Smooth muscle cell of the brain vasculature (primary cell): Measurements from ENCODE around the gene NRL.

ENCODE experiments used
- DNase-seq: peaks from one replicate; pipeline ENCODE4 v3.0.0-alpha.2; 2012; ENCODE audit warnings: low read depth, low spot score

Gene NRL

GRCh38 chr14:24144451-24144850, 29.7 kb upstream of the NRL start:
- no peak for DNase-seq

DNA sequence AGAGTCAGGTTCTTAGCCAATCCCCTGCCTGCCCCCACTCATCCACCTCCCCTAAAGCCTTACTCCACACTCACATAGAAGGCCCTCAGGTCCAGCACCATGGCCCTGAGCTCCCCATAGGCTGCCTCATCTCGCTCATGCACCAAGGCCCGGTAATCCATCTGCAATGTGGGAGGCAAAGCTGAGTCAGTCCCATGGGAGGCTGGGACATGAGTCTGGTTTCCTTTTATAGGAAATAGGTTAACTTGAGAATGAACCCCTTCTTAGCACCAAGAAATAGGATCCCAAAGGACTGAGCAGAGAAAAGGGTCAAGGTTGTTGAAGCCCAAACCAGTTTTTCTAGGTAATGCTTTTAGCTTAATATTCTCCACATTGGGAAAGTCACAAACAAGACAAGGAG, 28.8 kb upstream of the NRL start:
- no peak for DNase-seq

- DNase-seq, result peak; percentile 98
Observed at GRCh38 chr14:24141097-24141880, 26.5 kb upstream of the NRL start, which contains the start of gene EMC9. EMC9 (minus strand) TSS chr14:24141591; CDS start chr14:24141304, 287 bp downstream.

DNA sequence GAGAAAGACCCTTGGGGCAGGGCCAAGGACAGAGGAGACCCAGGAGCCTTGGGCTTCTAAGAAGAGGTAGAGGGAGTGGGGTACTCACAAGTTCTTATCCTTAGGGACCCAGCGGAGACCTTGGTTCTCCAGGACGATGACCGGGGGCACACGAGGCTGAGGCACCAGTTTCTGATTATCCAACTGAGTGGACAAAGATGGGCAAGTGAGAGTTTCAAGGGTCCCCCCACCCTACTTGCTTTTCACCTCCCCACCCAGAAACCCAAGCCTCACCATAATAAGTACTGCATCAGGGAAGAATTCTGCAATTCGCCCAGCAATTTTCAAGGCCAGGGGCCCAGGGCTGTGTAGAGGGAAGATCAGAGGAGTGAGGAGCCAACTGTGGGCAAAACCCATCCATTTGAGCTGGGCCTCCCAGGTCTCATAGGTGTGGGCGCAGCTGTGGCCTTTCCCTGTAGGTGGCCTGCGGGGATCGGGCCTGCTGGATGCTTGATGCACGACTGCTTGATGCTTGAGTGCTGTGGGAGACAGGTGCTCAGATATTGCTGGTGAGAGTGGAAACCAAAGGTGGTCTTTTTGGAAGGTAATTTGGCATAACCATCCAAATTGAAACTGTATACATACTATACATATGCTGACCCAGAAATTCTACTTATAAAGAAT, 24.7 kb upstream of the NRL start:
- no peak for DNase-seq

DNA sequence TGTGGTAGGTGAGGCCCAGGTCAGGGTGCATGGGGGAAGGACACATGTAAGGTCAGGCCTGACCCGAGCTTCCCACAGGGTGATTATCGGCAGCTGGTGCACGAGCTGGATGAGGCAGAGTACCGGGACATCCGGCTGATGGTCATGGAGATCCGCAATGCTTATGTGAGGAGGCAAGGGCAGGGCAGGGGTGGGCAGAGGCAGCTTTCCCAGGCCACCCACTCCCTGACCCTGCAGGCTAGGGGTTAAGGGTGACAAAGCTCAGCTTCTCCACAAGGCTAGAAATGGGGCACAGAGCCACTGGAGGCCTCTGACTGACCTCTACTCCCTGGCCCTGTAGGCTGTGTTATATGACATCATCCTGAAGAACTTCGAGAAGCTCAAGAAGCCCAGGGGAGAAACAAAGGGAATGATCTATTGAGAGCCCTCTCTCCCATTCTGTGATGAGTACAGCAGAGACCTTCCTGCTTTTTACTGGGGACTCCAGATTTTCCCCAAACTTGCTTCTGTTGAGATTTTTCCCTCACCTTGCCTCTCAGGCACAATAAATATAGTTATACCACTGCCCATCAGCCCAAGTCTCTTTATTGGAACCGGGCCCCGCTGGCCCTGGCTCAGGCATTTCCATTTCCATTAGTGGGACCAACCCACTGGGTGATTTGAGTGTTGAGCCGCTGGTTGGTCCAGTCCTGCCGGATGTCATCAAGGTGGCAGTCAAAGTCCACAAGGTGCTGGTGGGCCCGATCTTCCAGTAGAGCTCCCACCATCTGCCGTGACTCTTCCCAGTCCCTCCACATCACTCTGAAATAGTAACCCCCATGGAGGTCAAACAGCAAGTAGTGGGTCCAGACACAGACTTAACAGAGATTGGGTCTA, 23.9 kb upstream of the NRL start:
- no peak for DNase-seq

GRCh38 chr14:24137529-24138395, 23.0 kb upstream of the NRL start:
- no peak for DNase-seq

DNA sequence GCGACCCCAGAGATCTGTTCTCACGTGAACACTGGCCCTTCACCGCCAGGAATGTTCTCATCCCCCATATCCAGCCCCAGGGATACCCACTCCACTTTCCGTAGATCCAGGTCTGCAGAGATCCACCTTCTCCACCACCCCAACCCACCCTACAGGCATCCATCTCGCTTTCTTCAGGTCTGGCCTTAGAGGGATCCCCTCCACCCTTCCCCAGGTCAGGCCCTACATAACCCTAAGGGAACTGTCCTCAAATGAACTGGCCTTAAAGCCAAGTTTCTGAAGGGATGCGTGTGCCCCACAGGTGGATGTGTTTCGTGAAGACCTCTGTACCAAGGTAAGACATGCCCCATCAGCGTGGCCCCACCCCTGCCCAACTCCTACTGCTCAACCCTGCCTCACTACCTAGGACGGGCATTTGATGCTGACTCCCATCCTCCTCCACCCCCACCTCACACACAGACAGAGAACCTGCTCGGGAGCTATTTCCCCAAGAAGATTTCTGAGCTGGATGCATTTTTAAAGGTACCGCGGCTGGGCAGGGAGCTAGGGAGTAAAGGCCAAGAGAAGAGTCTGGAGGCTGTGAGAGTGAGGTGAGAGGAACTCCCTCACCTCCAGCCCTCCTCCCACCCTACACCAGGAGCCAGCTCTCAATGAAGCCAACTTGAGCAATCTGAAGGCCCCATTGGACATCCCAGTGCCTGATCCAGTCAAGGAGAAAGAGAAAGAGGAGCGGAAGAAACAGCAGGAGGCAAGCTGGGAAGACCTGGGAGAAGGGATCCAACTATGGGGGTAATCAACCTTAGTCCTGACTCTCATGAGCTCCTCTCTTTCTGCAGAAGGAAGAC, 22.2 kb upstream of the NRL start:
- no peak for DNase-seq

GRCh38 chr14:24135834-24136683, 21.3 kb upstream of the NRL start, which contains the start of gene PSME1:
PSME1 (plus strand) TSS chr14:24136194; CDS start chr14:24136263, 69 bp downstream.
- DNase-seq, result peak; percentile 57

GRCh38 chr14:24135584-24135833, 20.8 kb upstream of the NRL start:
- no peak for DNase-seq

DNA sequence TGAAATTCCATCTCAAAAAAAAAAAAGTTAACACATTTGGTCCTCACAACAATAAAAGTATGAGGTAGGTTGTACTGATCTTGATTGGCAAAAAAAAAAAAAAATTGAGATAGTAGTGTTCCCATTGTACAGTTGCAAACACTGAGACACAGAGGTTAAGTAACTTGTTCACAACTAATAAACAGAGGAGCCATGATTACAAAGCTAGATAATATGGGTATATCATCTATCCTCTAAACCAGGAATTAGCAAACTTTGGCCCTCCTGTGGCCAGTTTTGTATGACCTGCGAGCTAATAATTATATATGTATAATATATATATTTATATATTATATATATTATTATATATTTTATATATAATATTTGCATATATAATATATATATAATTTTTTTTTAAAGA, 19.0 kb upstream of the NRL start:
- no peak for DNase-seq

GRCh38 chr14:24132976-24133375, 18.2 kb upstream of the NRL start:
- DNase-seq, result no peak

GRCh38 chr14:24132061-24132685, 17.4 kb upstream of the NRL start:
- DNase-seq, result no peak

GRCh38 chr14:24131549-24131966, 16.8 kb upstream of the NRL start:
- no peak for DNase-seq

- no peak for DNase-seq
Observed at GRCh38 chr14:24130717-24131548, 16.2 kb upstream of the NRL start.

GRCh38 chr14:24130380-24130716, 15.6 kb upstream of the NRL start, which contains the start of gene FITM1:
FITM1 (plus strand) TSS chr14:24130659; CDS start chr14:24131564, 905 bp downstream.
- DNase-seq, result no peak

GRCh38 chr14:24129410-24129998, 14.8 kb upstream of the NRL start:
- no peak for DNase-seq

- no peak for DNase-seq
Observed at GRCh38 chr14:24127673-24128072, 12.9 kb upstream of the NRL start.

GRCh38 chr14:24126939-24127338, 12.2 kb upstream of the NRL start:
- no peak for DNase-seq
